Endothelial cell of umbilical vein (primary cell): ENCODE results near the gene MDN1. TPM values are rescaled to one million over a fixed set of nuclear protein-coding genes. Genes with fewer than 3 reads are reported as not detected.

Source experiments
- BruUV-seq: library from RNA; stranded (reverse); fragments of 400-500 nt; replicated peaks from 2 replicates; lab custom pipeline; 2021; lab: Mats Ljungman, UMichigan
- CTCF ChIA-PET: fragments of 300-600, 350-600 bp; sonication (Branson Sonifier 250); formaldehyde crosslinking; loops from one replicate; lab custom pipeline; 2021; ENCODE audit warnings: antibody characterized with exemption, inconsistent platforms; lab: Charles Lee
- POLR2A ChIA-PET: fragments of 300-600, 350-600 bp; sonication (Branson Sonifier 250); formaldehyde crosslinking; loops from one replicate; lab custom pipeline; 2021; ENCODE audit warnings: antibody characterized with exemption, inconsistent platforms; lab: Charles Lee
- DNase-seq: peaks from one replicate; pipeline ENCODE4 v3.0.0-alpha.2; 2011; ENCODE audit warnings: low read depth, low spot score
- FAIRE-seq: peaks from 2 replicates; lab custom pipeline; 2011; peaks lifted over from hg19 to GRCh38; lab: Jason Lieb, UNC
- H2AFZ ChIP-seq: 2 replicates; pipeline ENCODE4 v1.6.0; 2012; ENCODE audit warnings: low read depth, low read length, control low read depth, inconsistent platforms
- H3K27ac ChIP-seq: 2 replicates; pipeline ENCODE4 v1.5.1; 2011; ENCODE audit warnings: low read depth, mild to moderate bottlenecking, control low read depth, low read length, moderate library complexity; ENCODE audit not compliant: insufficient read depth
- H3K27me3 ChIP-seq, 2 experiments: 2 replicates each; pipeline versions ENCODE4 v1.6.0 to v1.6.1; 2011; ENCODE audit warnings: low read length in 2 of 2, mixed read lengths in 1 of 2; ENCODE audit not compliant: control insufficient read depth in 2 of 2, insufficient read depth in 2 of 2
- H3K36me3 ChIP-seq, 2 experiments: 2 replicates in 1 of 2; 3 replicates in 1 of 2; pipeline ENCODE4 v1.5.1; 2011; ENCODE audit warnings: low read length in 2 of 2, mild to moderate bottlenecking in 1 of 2, moderate library complexity in 1 of 2; ENCODE audit not compliant: control insufficient read depth in 2 of 2, insufficient read depth in 2 of 2; ENCODE audit errors: extremely low read depth in 1 of 2
- H3K4me1 ChIP-seq: 3 replicates; pipeline ENCODE4 v1.5.1; 2011; ENCODE audit warnings: mild to moderate bottlenecking, low read length; ENCODE audit not compliant: control insufficient read depth, insufficient read depth; ENCODE audit errors: extremely low read depth
- H3K4me2 ChIP-seq: 2 replicates; pipeline ENCODE4 v1.6.1; 2011; ENCODE audit warnings: low read length, control low read depth, mixed read lengths; ENCODE audit not compliant: insufficient read depth
- H3K4me3 ChIP-seq, 3 experiments: fragments of 200-600 bp in 1 of 3; sonication (generic), shearing (Covaris generic) in 1 of 3; replicated peaks in 1 of 3; 2 replicates each; pipeline ENCODE4 v1.5.1; 2011 to 2016; ENCODE audit warnings: control low read depth in 3 of 3, low read length in 3 of 3, mild to moderate bottlenecking in 2 of 3, inconsistent platforms in 1 of 3, low read depth in 1 of 3, moderate library complexity in 1 of 3; ENCODE audit not compliant: insufficient read depth in 1 of 3
- H3K79me2 ChIP-seq: 2 replicates; pipeline ENCODE4 v1.6.0; 2012; ENCODE audit warnings: low read length, inconsistent platforms; ENCODE audit not compliant: control insufficient read depth, insufficient read depth
- H3K9ac ChIP-seq: replicated peaks from 2 replicates; pipeline ENCODE3; 2011; ENCODE audit warnings: low read length, control low read depth; ENCODE audit not compliant: insufficient read depth; ENCODE audit errors: extremely low read depth
- H3K9me1 ChIP-seq: replicated peaks from 3 replicates; pipeline ENCODE4 v1.6.0; 2011; ENCODE audit warnings: mild to moderate bottlenecking, low read length; ENCODE audit not compliant: control insufficient read depth, insufficient read depth; ENCODE audit errors: extremely low read depth
- H3K9me3 ChIP-seq: replicated peaks from 2 replicates; pipeline ENCODE4 v1.5.1; 2012; ENCODE audit warnings: low read length, inconsistent platforms; ENCODE audit not compliant: control insufficient read depth, insufficient read depth
- H4K20me1 ChIP-seq: replicated peaks from 2 replicates; pipeline ENCODE3; 2011; ENCODE audit warnings: mild to moderate bottlenecking, low read length; ENCODE audit not compliant: control insufficient read depth, insufficient read depth; ENCODE audit errors: extremely low read depth
- EZH2 ChIP-seq: IDR thresholded peaks from 2 replicates; pipeline ENCODE4 v1.6.1; 2012; ENCODE audit warnings: borderline replicate concordance, low read depth, mild to moderate bottlenecking, moderate library complexity, low read length, inconsistent platforms; ENCODE audit not compliant: severe bottlenecking
- FOS ChIP-seq: IDR thresholded peaks from 2 replicates; pipeline ENCODE4 v1.6.1; 2011; ENCODE audit warnings: mild to moderate bottlenecking, low read length, moderate library complexity, borderline replicate concordance; ENCODE audit not compliant: insufficient read depth
- JUN ChIP-seq: IDR thresholded peaks from 2 replicates; pipeline ENCODE4 v1.6.1; 2011; ENCODE audit warnings: borderline replicate concordance, low read depth; ENCODE audit not compliant: insufficient read length, insufficient read depth
- MAX ChIP-seq: IDR thresholded peaks from 2 replicates; pipeline ENCODE4 v1.6.1; 2011; ENCODE audit not compliant: insufficient read depth, insufficient read length
- MYC ChIP-seq: IDR thresholded peaks from one replicate; pipeline ENCODE4 v1.6.1; 2011; ENCODE audit warnings: mild to moderate bottlenecking, low read depth, low read length
- POLR2A ChIP-seq: IDR thresholded peaks from 2 replicates; pipeline ENCODE4 v1.6.1; 2012; ENCODE audit warnings: low read depth, mild to moderate bottlenecking, control low read depth, low read length
- dilution Hi-C: fragments of 300-500 bp; cut with MboI; formaldehyde crosslinking; loops from one replicate; pipeline ENCODE4 v1.15.0; 2019; ENCODE audit warnings: low sequenced_read_pairs; ENCODE audit not compliant: extremely low pct_ligation_motif_present
- intact Hi-C: fragments of 100-400 bp; cut with micrococcal nuclease; formaldehyde crosslinking; loops from one replicate; pipeline ENCODE4 v1.10.0; 2022
- polyA plus RNA-seq, 4 experiments: library from polyadenylated mRNA; depleted of rRNA in 3 of 4; stranded (reverse) in 3 of 4; unstranded in 1 of 4; fragments of >200 nt; gene quantifications; 2 replicates each; pipeline versions ENCODE4 v1.2.1 to v1.2.3, GENCODE V29; 2011 to 2012; ENCODE audit warnings: missing spikeins in 1 of 4
- total RNA-seq: library from RNA; stranded (reverse); gene quantifications from 2 replicates; pipeline ENCODE4 v1.2.3, GENCODE V29; 2021

MDN1 gene
- total and polyA plus RNA-seq, 2 donors (not counting 3 experiments of a cell fraction or from before 2014, with no cell fraction given): 9.2 to 39.6 TPM

GRCh38 chr6:89612121-89612520 lies 207.5 kb downstream of the MDN1 start:
- ChIA-PET POLR2A (no interaction called here), CTCF (interaction anchor here (1.3 to 4.4 kb wide), 7 partner anchors 8 to 630 kb away, joined by 3 to 40 read pairs (median 5); partner anchors contain the start of gene ANKRD6)
- BruUV-seq: no TSS peak
- Histone ChIP-seq H3K4me2 (no peak overlapping the region), H3K9ac (no peak overlapping the region), H2AFZ (no peak overlapping the region), H3K36me3 (no peaks in the 10 kb centered on the region), H3K4me1 (peaks cover 6% of the 10 kb centered on the region), H3K9me1 (no peaks in the 10 kb centered on the region), H3K27ac (no peak overlapping the region), H3K79me2 (no peaks in the 10 kb centered on the region), H3K27me3 (no peaks in the 10 kb centered on the region), H3K9me3 (no peaks in the 10 kb centered on the region), H4K20me1 (no peaks in the 10 kb centered on the region), H3K4me3 (no peak overlapping the region)
- TF ChIP-seq POLR2A: no peak
- TF ChIP-seq MYC: no peak
- dilution Hi-C loops: no loop called here
- DNase-seq (no peak), FAIRE-seq (no peak)
- intact Hi-C loops: no loop called here

DNA sequence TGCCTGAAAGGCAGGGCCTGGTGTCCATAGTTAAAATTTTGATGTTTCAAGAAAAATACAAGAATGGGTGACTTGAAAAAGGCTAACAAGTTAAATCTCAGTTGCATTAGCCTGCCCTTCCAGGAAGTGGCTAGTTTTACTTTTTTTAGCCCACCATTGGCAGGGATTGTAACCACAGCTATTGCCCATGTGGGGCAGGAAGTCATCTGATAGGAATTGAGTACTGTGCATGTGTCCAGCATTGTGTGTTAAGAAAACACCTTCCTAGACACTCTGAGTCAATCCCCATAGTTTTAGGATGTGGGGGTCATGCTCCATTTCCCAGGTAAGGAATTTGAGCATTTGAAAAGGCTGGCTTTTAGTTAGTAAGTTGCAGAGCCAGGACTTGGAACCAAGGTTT lies 207.9 kb downstream of the MDN1 start:
- dilution Hi-C loops: no loop called here
- Histone ChIP-seq H3K36me3 (no peaks in the 10 kb centered on the region), H3K4me2 (no peak overlapping the region), H2AFZ (no peak overlapping the region), H3K27me3 (no peaks in the 10 kb centered on the region), H3K27ac (no peak overlapping the region), H3K9ac (no peak overlapping the region), H3K79me2 (no peaks in the 10 kb centered on the region), H3K9me3 (no peaks in the 10 kb centered on the region), H3K9me1 (no peaks in the 10 kb centered on the region), H4K20me1 (no peaks in the 10 kb centered on the region), H3K4me3 (no peak overlapping the region), H3K4me1 (peaks cover 6% of the 10 kb centered on the region)
- FAIRE-seq (peak; percentile 74), DNase-seq (no peak)
- no TSS peak for BruUV-seq
- intact Hi-C loops: loop anchor here (2.0 kb wide), 1 partner anchor 629 kb away; no protein-coding TSS in a partner anchor
- POLR2A ChIA-PET: no interaction called here
- CTCF ChIA-PET: interaction anchor here (1.3 to 4.4 kb wide), 4 partner anchors 179 to 629 kb away, joined by 3 to 40 read pairs (median 4); partner anchors contain the start of gene ANKRD6
- TF ChIP-seq JUN: no peak
- TF ChIP-seq MAX: no peak
- TF ChIP-seq EZH2: no peak
- no peak for TF ChIP-seq FOS
